ENCODE results near the gene OR4Q2.
"Not testable (repeated sequence)": the region's sequence is repeated elsewhere in the genome, so short reads cannot be mapped to it uniquely, and the experiment has no call there.

GRCh38 chr14:19969735-19970134 lies 32.2 kb upstream of the OR4Q2 start:
- not testable (repeated sequence) for TF ChIP-seq POLR2AphosphoS5 (IDR thresholded peaks at IDR 0.05); CTCF (IDR thresholded peaks at IDR 0.05); POLR2A (IDR thresholded peaks at IDR 0.05; ENCODE audit: low read depth); EP300 (IDR thresholded peaks at IDR 0.05)
